Loucy (cell line): ENCODE data around the gene PLEKHO1.

ENCODE experiments used
- CTCF ChIP-seq: fragments of 200-600 bp; sonication (generic); conservative IDR thresholded peaks from 2 replicates; pipeline ENCODE4 v1.5.1; 2014; ENCODE audit warnings: mild to moderate bottlenecking, antibody characterized with exemption, low read length
- EZH2phosphoT487 ChIP-seq: fragments of 200-600 bp; IDR thresholded peaks from 2 replicates; pipeline ENCODE4 v1.6.1; 2018; ENCODE audit warnings: antibody characterized with exemption, mild to moderate bottlenecking, moderate library complexity, borderline replicate concordance

GRCh38 chr1:150141452-150141851, 8.3 kb upstream of the PLEKHO1 start:
- TF ChIP-seq CTCF: no peak
- TF ChIP-seq EZH2phosphoT487: no peak
